Erythroblast (primary cell): Measurements from ENCODE around the gene GAD1.

ENCODE experiments used
- GATA1 ChIP-seq: IDR thresholded peaks from 2 replicates; pipeline ENCODE4 v1.6.1; 2011; ENCODE audit warnings: low read depth, mild to moderate bottlenecking, control low read depth, low read length, moderate library complexity
- POLR2A ChIP-seq: IDR thresholded peaks from 2 replicates; pipeline ENCODE4 v1.6.1; 2011; ENCODE audit warnings: mild to moderate bottlenecking, low read length

- TF ChIP-seq POLR2A, result no peak
- TF ChIP-seq GATA1, result no peak
Observed at GRCh38 chr2:170863087-170863486, 46.4 kb downstream of the GAD1 start.
